Head of caudate nucleus (tissue), 42 donors: ENCODE data around the gene TPTE2.
A peak's percentile ranks its signal among the peaks of the same experiment; 100 is the strongest.
"Not testable (repeated sequence)": the region's sequence is repeated elsewhere in the genome, so short reads cannot be mapped to it uniquely, and the experiment has no call there.

Experiments used
- DNase-seq, 42 donors: peaks; one replicate each; pipeline versions ENCODE4 v3.0.0 to v3.0.0-alpha.2; 2020 to 2021; ENCODE audit warnings: mixed read lengths in 7 of 42
- intact Hi-C: fragments of 100-400 bp; cut with DNase I; formaldehyde crosslinking; loops from one replicate; pipeline ENCODE4 v1.15.0; 2022

Gene TPTE2

GRCh38 chr13:19561127-19561582 is at the start of gene TPTE2:
TPTE2 (minus strand) TSS chr13:19561532; CDS start chr13:19503234, 58,298 bp downstream.
- intact Hi-C loops, DNase-seq: not testable (repeated sequence)

GRCh38 chr13:19607523-19608078 is 46.3 kb upstream of the TPTE2 start:
- DNase-seq, result peak in 1 of 42 donors; percentile 9
- intact Hi-C loops, result no loop called here

GRCh38 chr13:19606737-19607136 is 45.4 kb upstream of the TPTE2 start:
- peak in 1 of 42 donors; percentile 2 for DNase-seq
- intact Hi-C loops, result no loop called here

GRCh38 chr13:19606152-19606551 is 44.8 kb upstream of the TPTE2 start:
- peak in 1 of 42 donors; percentile 8 for DNase-seq
- intact Hi-C loops, result no loop called here

GRCh38 chr13:19605161-19605955 is 44.0 kb upstream of the TPTE2 start:
- peak in 1 of 42 donors; percentile 14 for DNase-seq
- intact Hi-C loops, result no loop called here

GRCh38 chr13:19604306-19604705 is 43.0 kb upstream of the TPTE2 start:
- peak in 1 of 42 donors; percentile 22 for DNase-seq
- intact Hi-C loops, result no loop called here

- peak in 4 of 42 donors; percentile 2 to 35 (median 22) for DNase-seq
Observed at GRCh38 chr13:19601749-19602725, 40.7 kb upstream of the TPTE2 start.

GRCh38 chr13:19597523-19597922 is 36.2 kb upstream of the TPTE2 start:
- intact Hi-C loops, result no loop called here
- no peak for DNase-seq

More at GRCh38 chr13:19601749-19602725, 40.7 kb upstream of the TPTE2 start:
- intact Hi-C loops, result no loop called here

GRCh38 chr13:19596960-19597361 is 35.6 kb upstream of the TPTE2 start:
- peak in 1 of 42 donors; percentile 22 for DNase-seq
- intact Hi-C loops, result no loop called here

- intact Hi-C loops, result no loop called here
- peak in 1 of 42 donors; percentile 24 for DNase-seq
Observed at GRCh38 chr13:19596086-19596485, 34.8 kb upstream of the TPTE2 start.

- intact Hi-C loops, result no loop called here
- DNase-seq, result no peak
Observed at GRCh38 chr13:19592657-19593180, 31.4 kb upstream of the TPTE2 start.

- peak in 1 of 42 donors; percentile 26 for DNase-seq
- intact Hi-C loops, result no loop called here
Observed at GRCh38 chr13:19591864-19592263, 30.5 kb upstream of the TPTE2 start.

GRCh38 chr13:19590423-19590822 is 29.1 kb upstream of the TPTE2 start:
- DNase-seq, result peak in 1 of 42 donors; percentile 22
- intact Hi-C loops, result no loop called here

- intact Hi-C loops, result no loop called here
- no peak for DNase-seq
Observed at GRCh38 chr13:19589312-19589711, 28.0 kb upstream of the TPTE2 start.

- DNase-seq, result peak in 18 of 42 donors; percentile 12 to 67 (median 38)
- intact Hi-C loops, result no loop called here
Observed at GRCh38 chr13:19587635-19588300, 26.4 kb upstream of the TPTE2 start.

GRCh38 chr13:19586904-19587634 is 25.7 kb upstream of the TPTE2 start:
- peak in 2 of 42 donors; percentile 3 to 34 for DNase-seq
- intact Hi-C loops, result no loop called here

- intact Hi-C loops, result no loop called here
- no peak for DNase-seq
Observed at GRCh38 chr13:19581675-19582074, 20.3 kb upstream of the TPTE2 start.

GRCh38 chr13:19575230-19575629 is 13.9 kb upstream of the TPTE2 start:
- intact Hi-C loops, result no loop called here
- no peak for DNase-seq
